ENCODE data around the gene GABRR3.

Gene GABRR3

GRCh38 chr3:97991293-97991682 lies 43.8 kb downstream of the GABRR3 start:
- no peak for TF ChIP-seq CTCF (IDR thresholded peaks at IDR 0.05)
- no peaks in the 10 kb centered on the region for H3K36me3 Mint-ChIP-seq (ENCODE audit: low read depth)
- no peak overlapping the region for H3K27ac Mint-ChIP-seq
- H3K4me3 Mint-ChIP-seq = no peak overlapping the region
- no peaks in the 10 kb centered on the region for H3K4me1 Mint-ChIP-seq
- H3K9me3 Mint-ChIP-seq = no peaks in the 10 kb centered on the region
- H3K27me3 Mint-ChIP-seq (ENCODE audit: low read depth, poor library complexity) = no peaks in the 10 kb centered on the region
- no peak for DNase-seq

- Mint-ChIP-seq H3K27ac (no peak overlapping the region), H3K36me3 (ENCODE audit: low read depth) (no peaks in the 10 kb centered on the region), H3K4me1 (no peaks in the 10 kb centered on the region), H3K27me3 (ENCODE audit: low read depth, poor library complexity) (peaks cover 3% of the 10 kb centered on the region), H3K4me3 (no peak overlapping the region), H3K9me3 (no peaks in the 10 kb centered on the region)
- TF ChIP-seq CTCF (IDR thresholded peaks at IDR 0.05) = no peak
- DNase-seq = no peak
Observed at GRCh38 chr3:97990624-97991292, 44.4 kb downstream of the GABRR3 start.

- H3K4me1 Mint-ChIP-seq = no peaks in the 10 kb centered on the region
- no peak for TF ChIP-seq CTCF (IDR thresholded peaks at IDR 0.05)
- no peak for DNase-seq
- H3K4me3 Mint-ChIP-seq = no peak overlapping the region
- no peak overlapping the region for H3K27ac Mint-ChIP-seq
- H3K27me3 Mint-ChIP-seq (ENCODE audit: low read depth, poor library complexity) = peaks cover 3% of the 10 kb centered on the region
- no peaks in the 10 kb centered on the region for H3K36me3 Mint-ChIP-seq (ENCODE audit: low read depth)
- no peaks in the 10 kb centered on the region for H3K9me3 Mint-ChIP-seq
Observed at GRCh38 chr3:97988784-97989568, 46.1 kb downstream of the GABRR3 start.

GRCh38 chr3:97987306-97987705 lies 47.8 kb downstream of the GABRR3 start:
- H3K27ac Mint-ChIP-seq = no peak overlapping the region
- peaks cover 3% of the 10 kb centered on the region for H3K27me3 Mint-ChIP-seq (ENCODE audit: low read depth, poor library complexity)

GRCh38 chr3:97983933-97984491 lies 51.1 kb downstream of the GABRR3 start:
- H3K9me3 Mint-ChIP-seq = no peaks in the 10 kb centered on the region
- H3K4me3 Mint-ChIP-seq = no peak overlapping the region
- no peak for TF ChIP-seq CTCF (IDR thresholded peaks at IDR 0.05)
- H3K4me1 Mint-ChIP-seq = no peaks in the 10 kb centered on the region
- no peak overlapping the region for H3K27ac Mint-ChIP-seq
- H3K27me3 Mint-ChIP-seq (ENCODE audit: low read depth, poor library complexity) = peaks cover 7% of the 10 kb centered on the region
- no peaks in the 10 kb centered on the region for H3K36me3 Mint-ChIP-seq (ENCODE audit: low read depth)
- no peak for DNase-seq

More at GRCh38 chr3:97987306-97987705, 47.8 kb downstream of the GABRR3 start:
- Mint-ChIP-seq H3K36me3 (ENCODE audit: low read depth) (no peaks in the 10 kb centered on the region), H3K9me3 (no peaks in the 10 kb centered on the region), H3K4me1 (no peaks in the 10 kb centered on the region), H3K4me3 (no peak overlapping the region)
- DNase-seq = no peak
- no peak for TF ChIP-seq CTCF (IDR thresholded peaks at IDR 0.05)

All from nephron progenitor cell (in vitro differentiated cells).